ENCODE data around the gene PLA2G4E. TPM values are rescaled to one million over a fixed set of nuclear protein-coding genes. Genes with fewer than 3 reads are reported as not detected.

PLA2G4E gene
- total and polyA plus RNA-seq, 9 of the 15 experiments (the other 6 are each of a cell fraction or from before 2014, with no cell fraction given) = 0.03 TPM; not detected in 8

- no peak overlapping the region for H3K4me3 ChIP-seq
- no peak overlapping the region for H3K9ac ChIP-seq (ENCODE audit: insufficient read depth in 1 of 2, low read depth in 2 of 2, low read length in 2 of 2)
- no peak for TF ChIP-seq EWSR1 (IDR thresholded peaks at IDR 0.05; ENCODE audit: borderline replicate concordance, low read depth, partially characterized antibody)
- TF ChIP-seq ZNF253 (CRISPR knock-in tag; conservative IDR thresholded peaks at IDR 0.05) = no peak
- no peak for TF ChIP-seq ZNF584 (CRISPR knock-in tag; IDR thresholded peaks at IDR 0.05; ENCODE audit: low read depth)
- TF ChIP-seq ZNF707 (CRISPR knock-in tag; conservative IDR thresholded peaks at IDR 0.05) = no peak
- CTCF ChIA-PET (ENCODE audit: low intra/inter-chr PET ratio) = interaction anchor here (0.5 kb wide), 1 partner anchor 15 kb away, joined by 3 read pairs; no protein-coding TSS in a partner anchor
- in situ Hi-C loops (cut with MboI) = no loop called here
- H3K36me3 ChIP-seq (ENCODE audit: control insufficient read depth, insufficient read depth, low read length) = no peaks in the 10 kb centered on the region
- no peaks in the 10 kb centered on the region for H3K79me2 ChIP-seq (ENCODE audit: control insufficient read depth, insufficient read depth, low read length)
- H3K4me2 ChIP-seq (ENCODE audit: insufficient read depth, low read length) = no peak overlapping the region
- BruUV-seq (replicated peaks) = no TSS peak
- H3K9me3 ChIP-seq (replicated peaks; ENCODE audit: control insufficient read depth, insufficient read depth, low read depth, low read length) = no peaks in the 10 kb centered on the region
- no peak overlapping the region for H2AFZ ChIP-seq (ENCODE audit: low read depth, low read length)
- 1% methylated on average over 7 of the region's 7 CpGs for WGBS (ENCODE audit: insufficient coverage, low coverage, missing lambda C conversion rate)
- FAIRE-seq (no peak), ATAC-seq (no peak), DNase-seq (ENCODE audit: extremely low read depth in 1 of 4, low spot score in 3 of 4) (no peak)
- POLR2A ChIA-PET = interaction anchor here (0.7 to 1.7 kb wide), 2 partner anchors 9 to 34 kb away, joined by 3 to 6 read pairs; no protein-coding TSS in a partner anchor
- H3K27me3 ChIP-seq (ENCODE audit: control insufficient read depth in 2 of 2, insufficient read depth in 2 of 2, low read length in 2 of 2) = peaks cover 25 to 43% of the 10 kb centered on the region in 2 experiments
- H4K20me1 ChIP-seq (replicated peaks; ENCODE audit: control insufficient read depth, insufficient read depth, low read length) = peaks cover 14% of the 10 kb centered on the region; the same call in 1 of the 2 replicates
- H3K4me1 ChIP-seq (replicated peaks in 1 of 2; ENCODE audit: control insufficient read depth in 2 of 2, insufficient read depth in 2 of 2, low read length in 2 of 2) = no peaks in the 10 kb centered on the region; a peak in 1 of 5 replicates
- intact Hi-C loops (cut with micrococcal nuclease) = no loop called here
- H3K27ac ChIP-seq (ENCODE audit: extremely low read depth, low read depth, low read length) = no peak overlapping the region
- H3K9me1 ChIP-seq (ENCODE audit: control insufficient read depth, insufficient read depth, low read length) = no peaks in the 10 kb centered on the region
Observed at GRCh38 chr15:42011074-42011473, 9.8 kb downstream of the PLA2G4E start.

GRCh38 chr15:42010434-42010833 is 10.4 kb downstream of the PLA2G4E start:
- DNase-seq (ENCODE audit: extremely low read depth in 1 of 4, low spot score in 3 of 4) (peak in 1 of 4 experiments; percentile 41), FAIRE-seq (no peak), ATAC-seq (no peak)
- Histone ChIP-seq H2AFZ (ENCODE audit: low read depth, low read length) (no peak overlapping the region), H3K4me2 (ENCODE audit: insufficient read depth, low read length) (no peak overlapping the region), H3K4me1 (replicated peaks in 1 of 2; ENCODE audit: control insufficient read depth in 2 of 2, insufficient read depth in 2 of 2, low read length in 2 of 2) (no peaks in the 10 kb centered on the region; a peak in 1 of 5 replicates), H3K36me3 (ENCODE audit: control insufficient read depth, insufficient read depth, low read length) (no peaks in the 10 kb centered on the region), H3K9me3 (replicated peaks; ENCODE audit: control insufficient read depth, insufficient read depth, low read depth, low read length) (no peaks in the 10 kb centered on the region), H3K79me2 (ENCODE audit: control insufficient read depth, insufficient read depth, low read length) (no peaks in the 10 kb centered on the region), H3K9ac (ENCODE audit: insufficient read depth in 1 of 2, low read depth in 2 of 2, low read length in 2 of 2) (no peak overlapping the region), H3K4me3 (no peak overlapping the region), H3K27ac (ENCODE audit: extremely low read depth, low read depth, low read length) (no peak overlapping the region), H3K27me3 (ENCODE audit: control insufficient read depth in 2 of 2, insufficient read depth in 2 of 2, low read length in 2 of 2) (peaks cover 19 to 46% of the 10 kb centered on the region in 2 experiments), H4K20me1 (replicated peaks; ENCODE audit: control insufficient read depth, insufficient read depth, low read length) (peaks cover 14% of the 10 kb centered on the region; the same call in 1 of the 2 replicates), H3K9me1 (ENCODE audit: control insufficient read depth, insufficient read depth, low read length) (no peaks in the 10 kb centered on the region)
- in situ Hi-C loops (cut with MboI) = no loop called here
- CTCF ChIA-PET (ENCODE audit: low intra/inter-chr PET ratio) = no interaction called here
- POLR2A ChIA-PET = no interaction called here
- BruUV-seq (replicated peaks) = no TSS peak
- intact Hi-C loops (cut with micrococcal nuclease) = no loop called here
- 0% methylated on average over 1 of the region's 1 CpG for WGBS (ENCODE audit: insufficient coverage, low coverage, missing lambda C conversion rate)
- no peak for TF ChIP-seq ARID4B (CRISPR knock-in tag; IDR thresholded peaks at IDR 0.05)
- TF ChIP-seq PKNOX1 (IDR thresholded peaks at IDR 0.05) = peak; percentile 69
- TF ChIP-seq ZBTB26 (CRISPR knock-in tag; IDR thresholded peaks at IDR 0.05) = no peak
